Mesodermal cell (in vitro differentiated cells): ENCODE results near the gene IREB2.
A peak's percentile ranks its signal among the peaks of the same experiment; 100 is the strongest.
"Not testable (repeated sequence)": the region's sequence is repeated elsewhere in the genome, so short reads cannot be mapped to it uniquely, and the experiment has no call there.

Source experiments
- H3K27ac ChIP-seq: 2 replicates; pipeline ENCODE4 v1.7.0; 2013; ENCODE audit warnings: mild to moderate bottlenecking, low read depth, low read length, moderate library complexity; ENCODE audit not compliant: severe bottlenecking
- H3K36me3 ChIP-seq: 2 replicates; pipeline ENCODE4 v1.7.1; 2013; ENCODE audit warnings: mild to moderate bottlenecking, low read length, moderate library complexity; ENCODE audit not compliant: control insufficient read depth, insufficient read depth
- H3K4me1 ChIP-seq: one replicate; pipeline ENCODE4 v1.7.1; 2013; ENCODE audit warnings: mild to moderate bottlenecking, low read length; ENCODE audit not compliant: insufficient read depth, control insufficient read depth, poor library complexity, severe bottlenecking
- H3K4me3 ChIP-seq: 2 replicates; pipeline ENCODE4 v1.7.0; 2013; ENCODE audit warnings: low read length, control low read depth, mild to moderate bottlenecking; ENCODE audit not compliant: insufficient read depth, poor library complexity, severe bottlenecking; ENCODE audit errors: extremely low read depth
- H3K9me3 ChIP-seq: 2 replicates; pipeline ENCODE4 v1.7.1; 2013; ENCODE audit warnings: mild to moderate bottlenecking, low read length, moderate library complexity; ENCODE audit not compliant: control insufficient read depth
- WGBS, 2 experiments: methylation state at CpG; one replicate each; pipeline ENCODE4 v1.1.5; 2013; ENCODE audit warnings: missing lambda C conversion rate in 2 of 2; ENCODE audit not compliant: insufficient coverage in 2 of 2; 5-methylcytosine and 5-hydroxymethylcytosine counted together

The IREB2 gene

DNA sequence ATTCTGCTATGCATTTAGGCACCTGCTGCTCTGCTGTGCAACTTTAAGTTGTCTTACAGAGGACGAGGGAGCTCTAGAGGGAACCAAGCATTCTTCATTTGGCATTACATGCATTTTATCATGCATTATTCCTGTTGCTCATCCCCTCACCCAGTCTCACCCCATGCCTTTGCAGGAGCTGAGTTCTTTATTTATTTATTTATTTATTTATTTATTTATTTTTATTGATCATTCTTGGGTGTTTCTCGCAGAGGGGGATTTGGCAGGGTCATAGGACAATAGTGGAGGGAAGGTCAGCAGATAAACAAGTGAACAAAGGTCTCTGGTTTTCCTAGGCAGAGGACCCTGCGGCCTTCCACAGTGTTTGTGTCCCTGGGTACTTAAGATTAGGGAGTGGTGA is 82.0 kb downstream of the IREB2 start:
- not testable (repeated sequence) for H3K4me1 ChIP-seq, H3K27ac ChIP-seq, H3K4me3 ChIP-seq, H3K36me3 ChIP-seq, H3K9me3 ChIP-seq
- 100% methylated on average over 1 of the region's 3 CpGs; no CpG with 5 or more reads in 1 of the 2 experiments for WGBS, 2 experiments

GRCh38 chr15:78524230-78524629 is 86.2 kb downstream of the IREB2 start:
- H3K9me3 ChIP-seq: peaks cover 7% of the 10 kb centered on the region
- no peak overlapping the region for H3K4me3 ChIP-seq
- H3K27ac ChIP-seq: no peak overlapping the region
- no peaks in the 10 kb centered on the region for H3K36me3 ChIP-seq
- WGBS, 2 experiments: 88 to 90% methylated on average over 2 of the region's 5 CpGs
- no peaks in the 10 kb centered on the region for H3K4me1 ChIP-seq

GRCh38 chr15:78527325-78527724 is 89.3 kb downstream of the IREB2 start:
- no peaks in the 10 kb centered on the region for H3K4me1 ChIP-seq
- no peak overlapping the region for H3K27ac ChIP-seq
- 88 to 92% methylated on average over 4 of the region's 5 CpGs for WGBS, 2 experiments
- peaks cover 7% of the 10 kb centered on the region for H3K9me3 ChIP-seq
- no peak overlapping the region for H3K4me3 ChIP-seq
- H3K36me3 ChIP-seq: no peaks in the 10 kb centered on the region

- Histone ChIP-seq H3K4me3 (no peak overlapping the region), H3K27ac (no peak overlapping the region), H3K9me3 (no peaks in the 10 kb centered on the region), H3K4me1 (no peaks in the 10 kb centered on the region), H3K36me3 (no peaks in the 10 kb centered on the region)
- 57 to 71% methylated on average over 1 to 2 of the region's 2 CpGs for WGBS, 2 experiments
Observed at GRCh38 chr15:78533331-78533730, 95.3 kb downstream of the IREB2 start.

- Histone ChIP-seq H3K9me3 (no peaks in the 10 kb centered on the region), H3K4me3 (no peak overlapping the region), H3K36me3 (no peaks in the 10 kb centered on the region), H3K27ac (no peak overlapping the region), H3K4me1 (no peaks in the 10 kb centered on the region)
- WGBS, 2 experiments: no CpG with 5 or more reads among the region's 1 CpG
Observed at GRCh38 chr15:78536134-78536533, 98.1 kb downstream of the IREB2 start.

DNA sequence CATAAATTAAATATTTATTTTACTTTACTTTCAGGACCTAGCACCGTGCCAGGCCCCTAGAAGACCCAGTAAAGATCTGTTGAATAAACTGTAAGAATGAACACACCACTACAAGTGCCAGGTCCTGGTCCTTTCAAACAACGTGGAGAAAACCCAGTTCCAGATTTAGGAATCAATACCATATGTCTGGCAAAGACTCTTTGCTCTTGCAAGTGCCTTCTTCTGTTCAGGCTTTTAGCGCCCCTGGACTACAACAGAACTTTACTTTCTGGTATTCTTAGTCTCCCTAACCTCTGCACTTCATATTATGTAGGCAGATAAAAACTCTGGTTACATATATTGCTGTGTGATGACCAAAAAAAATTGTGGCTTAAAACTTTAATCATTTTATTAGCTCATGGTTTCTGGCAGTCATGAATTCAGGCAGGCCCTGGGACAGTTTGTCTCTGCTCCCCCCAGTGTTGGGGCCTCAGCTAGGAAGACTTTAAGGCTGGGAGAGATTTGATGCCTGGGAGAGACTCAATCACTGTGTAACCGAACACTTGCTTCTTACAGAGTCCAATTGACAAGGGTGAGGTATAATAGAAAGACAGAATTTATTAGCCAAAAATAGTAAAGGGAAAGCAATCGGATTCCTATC is 99.4 kb downstream of the IREB2 start:
- WGBS, 2 experiments: 96 to 97% methylated on average over 3 to 4 of the region's 5 CpGs
- Histone ChIP-seq H3K9me3 (no peaks in the 10 kb centered on the region), H3K4me1 (peaks cover 12% of the 10 kb centered on the region), H3K4me3 (no peak overlapping the region), H3K27ac (no peak overlapping the region), H3K36me3 (peaks cover 6% of the 10 kb centered on the region)

DNA sequence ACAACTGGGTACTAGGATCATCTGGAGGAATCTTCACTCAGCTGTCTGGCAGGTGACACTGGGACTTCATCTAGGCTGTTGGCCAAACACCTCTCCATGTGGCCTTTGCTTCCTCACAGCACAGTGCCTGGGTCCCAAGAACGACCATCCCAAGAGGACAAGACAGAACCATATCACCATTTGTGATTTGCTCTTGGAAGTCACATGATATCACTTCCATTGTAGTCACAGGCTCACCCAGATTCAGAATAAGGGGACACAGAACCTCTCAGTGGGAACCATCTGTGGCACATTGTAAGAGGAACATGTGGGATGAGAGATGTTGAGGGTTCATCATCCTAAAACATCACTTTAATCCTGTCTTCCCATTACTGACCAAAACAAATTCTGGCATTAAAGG is 100.3 kb downstream of the IREB2 start:
- H3K4me1 ChIP-seq: peaks cover 13% of the 10 kb centered on the region
- peaks cover 16% of the 10 kb centered on the region for H3K36me3 ChIP-seq
- 83% methylated on average over 1 of the region's 1 CpG; no CpG with 5 or more reads in 1 of the 2 experiments for WGBS, 2 experiments
- no peak overlapping the region for H3K27ac ChIP-seq
- no peak overlapping the region for H3K4me3 ChIP-seq
- H3K9me3 ChIP-seq: no peaks in the 10 kb centered on the region

DNA sequence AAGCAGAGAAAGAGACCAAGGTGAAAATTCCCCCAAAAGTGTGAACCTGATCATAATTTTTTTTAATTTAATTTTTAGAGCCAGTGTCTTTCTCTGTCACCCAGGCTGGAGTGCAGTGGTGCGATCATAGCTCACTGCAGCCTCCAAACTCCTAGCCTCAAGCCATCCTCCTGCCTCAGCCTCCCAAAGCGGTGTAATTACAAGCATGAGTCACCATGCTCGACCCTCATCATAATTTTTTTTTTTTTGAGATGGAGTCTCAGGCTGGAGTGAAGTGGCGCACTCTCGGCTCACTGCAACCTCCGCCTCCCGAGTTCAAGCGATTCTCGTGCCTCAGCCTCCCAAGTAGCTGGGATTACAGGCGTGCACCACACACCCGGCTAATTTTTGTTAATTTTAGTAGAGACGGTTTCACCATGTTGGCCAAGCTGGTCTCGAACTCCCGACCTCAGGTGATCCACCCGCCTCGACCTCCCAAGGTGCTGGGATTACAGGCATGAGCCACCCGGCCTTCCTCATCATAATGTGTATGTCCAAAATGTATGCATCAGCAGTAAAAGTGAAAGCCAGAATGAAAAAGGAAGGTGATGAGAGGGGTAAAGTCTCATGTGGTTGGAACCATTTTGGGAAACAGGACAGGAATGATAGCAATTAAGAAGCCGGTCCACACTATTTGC is 101.6 kb downstream of the IREB2 start:
- WGBS, 2 experiments: 79 to 89% methylated on average over 16 to 17 of the region's 18 CpGs
- Histone ChIP-seq H3K36me3 (peaks cover 28% of the 10 kb centered on the region), H3K4me1 (peaks cover 13% of the 10 kb centered on the region), H3K27ac (peak overlapping the region; percentile 98), H3K4me3 (peak overlapping the region; percentile 66)
- not testable (repeated sequence) for H3K9me3 ChIP-seq

GRCh38 chr15:78540141-78540870 is 102.3 kb downstream of the IREB2 start, which contains the start of gene PSMA4:
PSMA4 (plus strand) TSS chr15:78540444; CDS start chr15:78541928, 1,484 bp downstream.
- H3K4me1 ChIP-seq: peaks cover 13% of the 10 kb centered on the region
- H3K27ac ChIP-seq: peak within 1 kb of the TSS; percentile 98
- WGBS, 2 experiments: 0 to 2% methylated on average over 25 to 35 of the region's 56 CpGs
- no peaks in the 10 kb centered on the region for H3K9me3 ChIP-seq
- H3K36me3 ChIP-seq: peaks cover 35% of the 10 kb centered on the region
- peak within 1 kb of the TSS; percentile 66 for H3K4me3 ChIP-seq

DNA sequence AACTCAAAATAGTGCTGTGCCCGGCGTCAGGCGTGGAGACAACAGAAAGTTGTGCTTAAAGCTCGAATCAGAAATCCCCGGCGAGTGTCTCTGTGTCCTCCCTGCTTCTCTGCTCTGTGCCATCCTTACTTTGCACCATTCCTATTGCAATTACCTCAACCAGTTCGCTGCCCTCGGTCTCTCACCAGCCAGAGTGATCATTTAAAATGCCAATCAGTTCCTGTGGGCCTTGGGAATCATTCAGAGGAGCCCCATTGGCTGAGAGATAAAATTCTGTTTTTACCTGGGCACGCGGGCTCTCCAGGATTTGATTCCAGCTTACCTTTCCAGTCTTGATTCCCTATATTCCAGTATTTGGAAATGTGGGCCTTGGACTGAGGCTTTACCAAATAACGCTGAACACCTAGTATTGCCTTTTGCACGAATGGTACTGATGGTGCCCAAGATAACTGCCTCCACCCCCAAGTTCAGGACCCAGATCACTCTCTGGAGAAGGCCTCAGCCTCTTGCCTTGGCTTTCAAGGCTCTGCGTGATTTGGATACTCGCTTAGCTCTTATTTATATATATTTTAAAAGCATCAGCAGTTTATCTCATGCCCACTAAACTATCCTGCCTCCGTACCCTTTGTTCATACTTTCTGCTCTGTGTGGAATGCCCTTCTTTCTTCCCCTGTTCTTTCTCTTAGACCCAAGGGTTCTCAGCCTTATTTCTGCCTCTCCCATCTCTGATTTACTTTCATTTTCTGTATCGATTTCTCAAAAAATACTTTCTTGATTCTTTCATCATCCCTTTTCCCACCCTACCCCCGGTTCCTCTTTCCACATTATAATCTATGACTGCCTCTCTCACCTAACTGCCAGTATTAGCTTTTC is 103.1 kb downstream of the IREB2 start:
- Histone ChIP-seq H3K4me1 (peaks cover 13% of the 10 kb centered on the region), H3K27ac (peak overlapping the region; percentile 98), H3K9me3 (no peaks in the 10 kb centered on the region), H3K36me3 (peaks cover 43% of the 10 kb centered on the region), H3K4me3 (peak overlapping the region; percentile 66)
- 15 to 16% methylated on average over 13 to 14 of the region's 17 CpGs for WGBS, 2 experiments
